Left colon (tissue), 2 donors: ENCODE results near the gene RAB3GAP1. TPM values are rescaled to one million over a fixed set of nuclear protein-coding genes. Genes with fewer than 3 reads are reported as not detected.
"Not testable (repeated sequence)": the region's sequence is repeated elsewhere in the genome, so short reads cannot be mapped to it uniquely, and the experiment has no call there.

Experiments used
- ATAC-seq: fragments of 200-7000 bp; cut with Tn5 transposase; one replicate; pipeline ENCODE4 v1.9.1; 2020; ENCODE audit warnings: mild to moderate bottlenecking, moderate library complexity
- DNase-seq, 2 donors: peaks; one replicate each; pipeline ENCODE4 v3.0.0-alpha.2; 2020
- intact Hi-C, 2 donors: fragments of 100-400 bp; cut with DNase I in 1 of 2; cut with micrococcal nuclease in 1 of 2; formaldehyde crosslinking; loops; one replicate each; pipeline versions ENCODE4 v1.11.2 to v1.14.0; 2022; cut with DNase I, micrococcal nuclease
- total RNA-seq, 2 donors: library from RNA; stranded (reverse); fragmentation: NEBNext Ultra II Directional; extraction: Animal tissue kit (Norgen Biotek cat#: 25700); gene quantifications; one replicate each; pipeline ENCODE4 v1.2.1, GENCODE V29; 2021
- donor health status: DM: no; HTN: no; CAD: no.
- donor health status: DM: yes; HTN: yes; CAD: no.

Gene RAB3GAP1
- total RNA-seq, 2 donors from 2014 or later, result 41.1 to 42.9 TPM

DNA sequence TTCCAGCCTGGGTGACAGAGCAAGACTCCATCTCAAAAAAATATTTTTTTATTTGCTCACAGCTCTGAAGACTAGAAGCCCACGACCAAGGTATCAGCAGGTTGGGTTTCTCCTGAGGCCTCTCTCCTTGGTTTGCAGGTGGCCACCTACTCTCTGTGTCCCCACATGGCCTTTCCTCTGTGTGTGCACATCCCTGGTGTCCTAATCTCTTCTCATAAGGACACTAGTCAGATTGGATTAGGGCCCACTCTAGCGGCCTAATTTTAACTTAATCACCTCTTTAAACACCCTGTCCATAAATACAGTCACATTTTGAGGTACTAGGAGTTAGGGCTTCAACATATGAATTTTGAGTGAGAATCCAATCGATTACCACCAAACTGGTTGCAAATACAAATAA is 2.0 kb upstream of the RAB3GAP1 start:
- ATAC-seq (no peak), DNase-seq (no peak)
- intact Hi-C loops, result no loop called here

DNA sequence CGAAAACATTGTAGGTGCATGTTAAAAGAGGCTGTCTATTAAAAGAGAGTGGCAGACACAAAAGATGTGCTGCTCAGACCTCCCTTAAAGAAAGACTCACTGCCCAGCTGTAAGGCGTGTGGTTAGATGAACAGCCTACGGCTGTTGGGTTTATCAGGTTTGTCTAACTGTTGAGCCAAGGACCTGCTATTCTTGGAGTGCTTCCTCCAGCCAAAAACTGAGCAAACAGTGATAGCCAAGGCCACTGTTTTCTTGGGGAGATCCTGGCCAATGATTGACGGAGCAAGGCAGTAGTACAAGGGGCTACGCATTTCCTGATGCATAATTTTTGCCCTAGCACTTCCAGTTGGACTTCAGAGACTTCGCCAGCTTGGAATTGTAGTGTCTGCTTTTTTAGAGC is 1.4 kb upstream of the RAB3GAP1 start:
- intact Hi-C loops, result no loop called here
- ATAC-seq (no peak), DNase-seq (no peak)

DNA sequence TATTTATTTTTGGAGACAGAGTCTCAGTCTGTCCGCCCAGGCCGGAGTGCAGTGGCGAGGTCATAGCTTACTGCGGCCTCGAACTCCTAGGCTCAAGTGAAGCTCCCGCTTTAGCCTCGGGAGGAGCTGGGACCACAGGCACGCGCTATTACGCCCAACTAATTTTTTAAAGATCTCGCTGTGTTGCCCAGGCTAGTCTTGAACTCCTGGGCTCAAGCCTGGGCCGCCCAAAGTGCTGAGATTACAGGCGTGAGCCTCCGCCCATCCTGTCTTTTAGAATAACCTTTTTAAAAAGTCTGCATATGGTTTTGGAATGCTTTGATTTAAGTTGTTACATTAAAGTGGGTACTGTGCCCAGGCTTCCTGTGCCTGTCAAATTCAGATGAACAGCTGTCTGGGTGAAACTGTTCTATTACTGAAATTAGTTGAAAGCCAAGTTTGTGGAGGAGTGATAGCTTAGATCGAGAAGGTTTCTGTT is 944 bp downstream of the RAB3GAP1 start:
- intact Hi-C loops, result no loop called here

DNA sequence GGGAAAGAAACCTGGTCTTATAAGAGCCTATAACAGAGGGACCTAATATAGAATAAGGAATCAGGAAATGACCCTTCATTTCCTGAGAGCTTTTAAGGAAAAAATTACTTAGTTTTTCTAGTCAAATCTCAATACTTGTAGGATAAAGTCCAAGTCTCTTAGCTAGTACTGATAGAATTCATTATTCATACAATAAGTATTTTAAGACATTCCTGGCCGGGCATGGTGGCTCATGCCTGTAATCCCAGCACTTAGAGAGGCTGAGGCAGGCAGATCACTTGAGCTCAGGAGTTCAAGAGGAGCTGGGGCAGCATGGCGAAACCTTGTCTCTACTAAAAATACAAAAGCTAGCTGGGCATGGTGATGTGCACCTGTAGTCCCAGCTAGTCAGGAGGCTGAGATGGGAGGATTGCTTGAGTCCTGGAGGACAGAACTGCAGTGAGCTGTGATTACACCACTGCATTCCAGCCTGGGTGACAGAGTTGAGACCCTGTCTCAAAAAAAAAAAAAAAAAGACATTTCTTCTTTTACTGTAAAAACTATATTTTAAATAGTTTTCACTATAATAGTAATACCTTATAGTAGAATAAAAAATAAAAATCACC is 3.2 kb downstream of the RAB3GAP1 start:
- DNase-seq (no peak), ATAC-seq (no peak)
- intact Hi-C loops, result no loop called here

More for the DNA sequence above, 944 bp downstream of the RAB3GAP1 start:
- ATAC-seq, result peak; percentile 14
- peak in 1 of 2 donors; percentile 25 for DNase-seq

DNA sequence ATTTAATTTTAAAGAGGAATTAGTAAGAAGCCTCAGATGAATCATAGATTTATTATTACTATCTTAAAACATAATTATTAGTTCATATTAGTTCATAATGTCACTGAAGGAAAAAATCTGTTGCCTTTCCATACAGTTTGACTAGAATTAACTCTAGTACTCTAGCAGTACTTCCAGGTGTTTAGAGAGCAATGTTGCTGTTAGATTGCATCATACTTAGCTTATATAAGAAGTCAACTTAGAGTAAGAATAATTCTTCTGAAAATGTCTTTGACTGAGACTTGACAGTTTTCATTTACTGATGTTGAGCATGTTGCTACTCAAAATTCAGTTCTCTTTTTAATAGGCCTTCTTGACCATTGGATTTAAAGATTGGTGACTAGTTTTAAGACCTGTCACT is 4.7 kb downstream of the RAB3GAP1 start:
- intact Hi-C loops, result no loop called here
- no peak for ATAC-seq
- DNase-seq, result no peak

DNA sequence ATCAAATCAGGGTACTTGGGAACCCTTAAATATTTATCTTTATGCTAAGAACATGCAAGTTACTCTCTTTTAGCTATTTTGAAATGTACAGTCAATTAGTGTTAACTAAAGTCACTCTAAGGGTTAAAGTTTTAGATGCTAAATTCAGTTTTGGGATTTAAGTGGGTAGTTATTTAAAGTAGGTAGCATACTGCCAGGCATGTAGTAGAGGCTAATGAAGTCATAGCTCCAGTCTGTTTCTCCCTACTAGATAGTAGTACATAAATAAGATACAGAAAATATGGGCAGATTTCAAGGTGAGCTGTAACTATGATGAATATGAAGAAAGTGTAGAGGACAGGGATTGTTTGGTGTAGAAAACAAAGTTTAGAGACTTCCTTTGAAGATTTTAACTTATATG is 7.5 kb downstream of the RAB3GAP1 start:
- no peak for ATAC-seq
- intact Hi-C loops, result no loop called here
- no peak for DNase-seq

DNA sequence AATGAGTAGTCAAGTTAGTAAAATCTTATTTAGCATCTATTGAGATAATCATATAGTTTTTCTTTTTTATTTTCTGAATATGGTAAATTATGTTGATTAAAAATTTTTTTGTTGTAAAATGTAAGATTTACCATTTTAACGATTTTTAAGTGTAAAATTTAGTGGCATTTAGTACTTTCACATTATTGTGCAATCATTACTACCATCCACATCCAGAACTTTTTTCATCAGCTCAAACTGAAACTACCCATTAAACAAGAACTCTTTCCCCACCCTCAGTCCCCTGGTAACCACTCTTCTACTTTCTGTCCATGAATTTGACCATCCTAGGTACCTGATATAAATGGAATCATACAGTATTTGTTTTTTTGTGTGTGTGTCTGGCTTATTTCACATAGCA is 11.1 kb downstream of the RAB3GAP1 start:
- DNase-seq (no peak), ATAC-seq (no peak)

DNA sequence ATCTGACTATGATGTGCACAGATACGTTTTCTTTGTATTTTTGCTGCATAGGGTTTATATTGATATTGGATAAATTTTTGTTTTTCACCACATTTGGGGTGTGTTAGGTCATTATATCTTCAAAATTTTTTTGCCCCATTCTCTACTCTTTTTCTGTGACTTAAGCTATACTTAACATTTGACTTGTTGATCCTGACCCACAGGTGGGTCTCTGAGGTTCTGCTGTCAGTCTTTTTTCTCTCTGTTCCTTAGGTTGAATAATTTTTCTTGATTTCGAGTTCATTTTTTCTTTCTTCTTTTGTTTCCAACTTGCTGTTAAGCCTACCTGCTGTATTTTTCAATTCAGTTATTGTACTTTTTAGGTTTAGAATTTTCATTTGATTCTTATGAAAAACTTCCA is 12.1 kb downstream of the RAB3GAP1 start:
- no peak for ATAC-seq
- no peak for DNase-seq
- intact Hi-C loops, result no loop called here

More for the DNA sequence above, 11.1 kb downstream of the RAB3GAP1 start:
- intact Hi-C loops, result no loop called here

DNA sequence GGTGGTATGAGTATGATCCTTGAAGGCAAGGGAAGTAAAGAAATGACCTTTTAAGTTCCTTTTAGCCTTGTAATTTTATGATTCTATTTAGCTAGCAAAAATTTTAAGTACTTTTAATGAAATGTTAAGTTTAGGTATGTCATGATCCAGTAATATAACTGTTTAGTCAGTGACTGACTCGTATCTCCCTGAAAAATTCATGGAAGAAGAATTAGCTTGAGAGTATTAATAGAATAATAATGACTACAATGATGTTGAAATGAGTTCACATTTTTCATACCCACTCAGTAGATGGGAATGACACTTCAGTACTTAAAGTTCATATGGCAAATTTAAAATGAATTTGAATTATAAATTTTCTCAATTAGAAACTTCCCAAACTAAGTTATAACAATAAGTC is 14.6 kb downstream of the RAB3GAP1 start:
- ATAC-seq, result no peak
- intact Hi-C loops, result no loop called here
- no peak for DNase-seq

DNA sequence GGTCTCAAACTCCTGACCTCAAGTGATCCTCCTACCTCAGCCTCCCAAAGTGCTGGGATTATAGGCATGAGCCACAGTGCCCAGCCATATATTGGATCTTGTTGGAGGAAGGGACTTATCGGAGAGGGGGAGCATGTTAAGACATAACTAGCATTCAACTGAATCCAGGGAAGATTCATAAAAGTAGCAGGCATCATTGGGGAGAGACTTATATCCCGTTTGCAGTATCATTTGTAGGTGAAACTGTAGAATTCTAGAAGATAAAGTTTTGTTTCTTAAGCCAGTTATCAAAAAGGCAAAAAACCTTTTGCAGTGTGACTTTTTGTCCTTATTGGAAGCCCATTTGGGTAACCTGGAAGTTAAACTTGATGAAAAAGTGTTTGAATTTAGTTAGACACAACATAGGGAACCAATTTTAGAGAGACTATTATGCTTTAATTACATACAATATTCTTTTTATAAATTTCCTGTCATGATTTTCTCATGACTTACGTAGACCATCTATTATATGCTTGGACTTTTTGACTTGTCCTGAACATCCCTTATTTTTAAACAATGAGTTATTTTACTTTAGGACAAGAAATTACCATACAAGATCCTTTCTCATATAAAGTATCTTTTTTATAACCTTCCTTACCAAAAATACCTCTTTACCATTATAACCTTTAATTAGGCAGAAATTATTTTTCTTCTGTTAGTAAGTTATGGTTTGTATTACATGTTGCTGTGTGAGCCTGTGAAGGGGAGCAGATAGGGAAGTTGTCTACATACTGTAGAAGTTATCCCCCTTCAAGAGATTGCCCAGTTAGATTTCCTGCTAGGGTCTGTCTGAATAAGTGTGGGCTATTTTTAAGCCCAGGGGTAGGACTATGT is 20.3 kb downstream of the RAB3GAP1 start:
- ATAC-seq (no peak), DNase-seq (no peak)
- intact Hi-C loops, result no loop called here

DNA sequence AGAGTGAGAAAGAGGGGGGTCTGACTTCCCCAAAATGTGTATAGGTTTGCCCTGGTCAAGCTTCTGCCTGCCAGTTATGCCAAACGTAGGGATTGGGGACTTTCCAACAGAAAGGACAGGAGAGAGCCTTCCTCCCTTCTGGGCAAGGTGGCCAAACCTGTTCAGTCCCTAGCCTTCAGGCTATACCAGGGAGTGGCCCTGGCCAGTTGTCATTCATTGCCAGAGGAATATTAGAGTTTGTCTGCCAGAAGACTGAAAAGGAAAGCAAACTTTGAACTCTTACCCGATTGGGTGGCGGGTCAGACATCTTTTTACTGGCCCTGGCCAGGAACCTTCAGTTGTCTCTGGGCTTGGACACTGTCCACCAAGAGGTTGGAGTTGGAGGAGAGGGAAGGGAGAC is 22.1 kb downstream of the RAB3GAP1 start:
- peak; percentile 39 to 69 for DNase-seq
- ATAC-seq, result peak; percentile 98
- intact Hi-C loops, result no loop called here

DNA sequence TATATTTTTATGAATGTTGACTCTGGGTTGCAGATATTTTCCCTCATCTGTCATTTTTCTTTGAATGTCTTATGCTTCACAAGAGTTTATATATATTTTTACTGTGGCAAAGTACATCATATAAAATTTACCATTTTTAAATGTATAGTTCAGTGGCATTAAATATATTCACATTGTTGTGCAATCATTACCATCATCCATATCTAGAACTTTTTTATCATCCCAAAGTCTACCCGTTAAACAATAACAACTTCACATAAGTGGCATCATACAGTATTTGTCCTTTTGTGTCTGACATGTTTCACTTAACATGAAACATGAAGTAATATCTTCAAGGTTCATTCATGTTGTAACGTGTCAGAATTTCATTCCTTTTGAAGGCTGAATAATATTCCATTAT is 24.5 kb downstream of the RAB3GAP1 start:
- no peak for DNase-seq
- intact Hi-C loops, result no loop called here
- no peak for ATAC-seq

DNA sequence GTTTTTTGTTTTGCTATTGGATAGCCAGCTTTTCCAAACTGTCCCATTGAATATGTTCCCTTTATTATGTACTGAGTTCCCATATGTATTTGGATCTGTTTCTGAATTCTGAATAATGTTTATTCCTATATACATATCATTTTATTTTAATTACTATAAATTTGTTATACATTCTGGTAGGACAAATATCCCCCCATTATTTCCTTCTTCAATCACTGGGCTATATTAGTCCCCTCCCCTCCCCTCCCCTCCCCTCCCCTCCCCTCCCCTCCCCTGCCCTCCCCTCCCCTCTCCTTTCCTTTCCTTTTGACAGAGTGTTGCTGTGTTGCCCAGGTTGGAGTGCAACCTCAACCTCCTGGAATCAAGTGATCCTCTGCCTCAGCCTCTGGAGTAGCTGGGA is 26.3 kb downstream of the RAB3GAP1 start:
- intact Hi-C loops, result no loop called here
- DNase-seq (no peak), ATAC-seq (no peak)

DNA sequence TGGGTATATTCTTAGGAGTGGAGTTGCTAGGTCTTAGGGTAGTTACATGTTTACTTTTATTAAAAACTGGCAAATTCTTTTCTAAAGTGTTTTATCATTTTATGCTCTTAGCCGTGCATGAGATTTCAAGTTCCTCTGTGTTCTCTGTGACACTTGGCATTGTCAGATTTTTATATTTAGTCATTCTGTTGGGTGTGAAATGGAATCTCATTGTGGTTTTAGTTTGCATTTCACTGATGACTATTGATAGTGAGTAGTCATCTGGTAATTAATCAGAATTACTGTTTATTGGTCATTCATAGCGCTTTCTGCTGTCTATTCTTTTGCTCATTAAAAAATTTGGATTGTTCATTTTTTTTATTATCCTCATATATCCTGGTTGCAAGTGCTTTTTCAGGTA is 34.1 kb downstream of the RAB3GAP1 start:
- DNase-seq (no peak), ATAC-seq (no peak)
- intact Hi-C loops, result no loop called here

DNA sequence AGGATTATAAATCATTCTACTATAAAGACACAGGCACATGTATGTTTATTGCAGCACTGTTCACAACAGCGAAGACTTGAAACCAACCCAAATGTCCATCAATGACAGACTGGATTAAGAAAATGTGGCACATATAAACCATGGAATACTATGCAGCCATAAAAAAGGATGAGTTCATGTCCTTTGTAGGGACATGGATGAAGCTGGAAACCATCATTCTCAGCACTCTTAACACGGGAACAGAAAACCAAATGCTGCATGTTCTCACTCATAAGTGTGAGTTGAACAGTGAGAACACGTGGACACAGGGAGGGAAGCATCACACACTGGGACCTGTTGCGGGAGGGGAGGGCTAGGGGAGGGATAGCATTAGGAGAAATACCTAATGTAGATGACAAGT is 37.5 kb downstream of the RAB3GAP1 start:
- intact Hi-C loops, ATAC-seq, DNase-seq: not testable (repeated sequence)

DNA sequence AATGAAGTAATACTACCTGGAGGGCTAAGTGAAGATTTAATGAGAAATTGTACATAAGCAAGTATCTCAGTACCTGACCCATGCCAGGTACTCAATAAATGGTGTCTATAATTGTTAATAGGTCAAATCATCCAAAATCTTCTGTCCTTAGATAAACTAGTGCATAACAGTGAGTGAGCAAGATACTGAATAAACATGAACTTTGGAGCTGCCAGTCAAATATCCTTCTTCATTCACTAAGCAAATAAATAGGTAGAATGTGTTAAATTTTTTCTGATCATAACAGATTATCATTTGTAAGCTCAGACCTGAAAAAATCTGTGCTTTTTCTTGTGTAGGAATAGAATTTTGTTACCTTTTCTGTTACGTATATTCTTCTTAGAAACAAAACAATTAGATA is 39.6 kb downstream of the RAB3GAP1 start:
- intact Hi-C loops, result no loop called here
- DNase-seq (no peak), ATAC-seq (peak; percentile 44)

DNA sequence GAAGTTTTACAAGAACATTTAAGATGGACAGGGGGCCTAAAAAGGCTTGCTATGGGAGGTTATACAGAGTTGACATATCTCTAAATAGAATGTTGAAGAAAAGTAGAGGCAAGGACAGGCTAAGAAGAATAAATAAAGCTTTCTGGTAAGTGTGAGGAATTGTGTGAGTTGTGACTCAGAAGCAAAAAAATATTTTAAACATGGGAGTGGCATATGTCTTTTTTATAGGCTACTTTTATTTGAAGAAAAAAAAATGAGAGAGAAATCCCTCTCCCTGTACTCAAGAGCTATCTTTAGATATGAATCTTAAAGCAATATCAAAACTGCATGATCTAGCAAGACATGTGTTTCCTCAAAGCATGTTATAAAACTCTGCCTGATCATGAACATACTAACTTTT is 41.1 kb downstream of the RAB3GAP1 start:
- intact Hi-C loops, result no loop called here
- peak; percentile 71 for ATAC-seq
- no peak for DNase-seq

DNA sequence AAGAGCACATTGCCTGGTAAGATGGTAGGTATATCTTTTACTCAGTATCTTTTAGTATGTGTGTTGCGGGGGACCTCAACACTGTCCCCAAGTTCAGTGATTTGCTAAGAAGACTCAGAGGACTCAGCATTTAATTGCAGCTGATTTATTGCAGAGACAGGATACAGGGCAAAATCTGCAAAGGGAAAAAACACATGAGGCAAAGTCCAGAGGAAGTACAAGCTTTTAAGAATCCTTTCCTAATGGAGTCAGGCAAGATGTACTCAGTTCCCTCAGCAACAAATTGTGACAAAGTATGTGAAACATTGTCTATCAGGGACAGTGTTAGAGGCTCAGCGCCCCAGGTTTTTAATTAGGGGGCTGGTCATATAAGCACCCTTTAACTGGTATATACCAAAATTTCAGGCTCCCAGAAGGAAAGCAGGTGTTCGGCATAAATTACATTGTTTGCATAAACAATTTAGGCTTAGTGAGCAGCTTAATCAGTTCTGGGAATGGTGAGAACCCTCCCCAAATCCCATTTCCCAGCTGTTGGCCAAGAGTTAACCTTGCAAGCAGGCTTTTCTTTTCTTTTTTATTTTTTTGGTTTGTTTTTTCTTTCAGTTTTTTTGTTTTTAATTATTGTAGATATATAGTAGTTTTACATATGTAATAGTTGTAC is 41.7 kb downstream of the RAB3GAP1 start:
- ATAC-seq (peak; percentile 93), DNase-seq (no peak)
- intact Hi-C loops, result no loop called here

DNA sequence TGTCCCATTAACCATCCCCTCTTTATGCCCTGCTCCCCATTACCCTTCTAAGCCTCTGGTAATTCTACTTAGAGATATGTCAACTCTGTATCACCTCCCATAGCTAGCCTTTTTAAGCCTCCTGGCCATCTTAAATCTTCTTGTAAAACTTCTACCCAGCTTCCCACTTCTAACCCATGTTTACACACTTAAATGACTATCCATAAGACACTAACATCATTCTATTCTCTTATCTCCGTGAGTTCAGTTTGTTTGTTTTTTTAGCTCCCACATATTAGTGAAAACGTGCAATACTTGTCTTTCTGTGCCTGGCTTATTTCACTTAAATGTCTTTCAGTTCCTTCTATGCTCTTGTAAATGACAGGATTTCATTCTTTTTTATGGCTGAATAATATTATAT is 42.4 kb downstream of the RAB3GAP1 start:
- intact Hi-C loops, result no loop called here
- no peak for ATAC-seq
- no peak for DNase-seq

DNA sequence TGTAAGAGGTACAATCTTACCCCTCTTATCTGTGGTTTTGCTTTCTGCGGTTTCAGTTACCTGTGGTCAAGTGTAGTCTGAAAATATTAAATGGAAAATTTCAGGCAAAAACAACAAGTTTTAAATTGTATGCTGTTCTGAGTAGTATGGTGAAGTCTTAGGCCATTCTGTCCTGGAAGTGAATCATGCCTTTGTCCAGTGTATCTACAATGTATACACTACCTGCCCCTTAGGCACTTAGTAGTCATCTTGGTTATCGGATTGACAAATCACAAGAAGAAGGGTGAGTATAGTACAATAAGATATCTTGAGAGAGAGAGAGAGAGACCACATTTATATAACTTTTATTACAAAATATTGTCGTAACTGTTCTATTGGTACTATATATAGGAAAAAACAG is 43.5 kb downstream of the RAB3GAP1 start:
- ATAC-seq (no peak), DNase-seq (no peak)
- intact Hi-C loops, result no loop called here
